Measurements from ENCODE around the gene GMDS.

DNA sequence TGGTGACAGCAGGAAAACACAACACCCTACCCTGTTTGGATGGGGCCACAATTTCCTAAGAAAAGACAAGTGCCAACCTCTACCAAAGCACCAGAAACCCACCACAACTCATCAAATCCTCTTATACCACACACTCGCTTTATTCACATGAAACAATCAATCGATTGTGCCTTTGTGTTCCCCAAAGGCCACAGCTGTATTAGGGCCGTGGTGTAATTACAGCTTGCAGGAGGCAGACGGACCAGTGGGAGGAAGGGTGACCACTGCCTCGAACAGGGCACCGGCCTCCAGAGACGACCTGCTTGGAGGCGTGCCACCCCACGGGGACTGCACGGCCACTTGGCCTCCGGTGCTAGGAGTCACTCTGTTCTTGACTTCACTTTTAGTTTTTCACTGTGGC, 371.6 kb downstream of the GMDS start:
- TF ChIP-seq EZH2phosphoT487 (IDR thresholded peaks at IDR 0.05; ENCODE audit: low read depth), result no peak
- TF ChIP-seq, protein P1, sequence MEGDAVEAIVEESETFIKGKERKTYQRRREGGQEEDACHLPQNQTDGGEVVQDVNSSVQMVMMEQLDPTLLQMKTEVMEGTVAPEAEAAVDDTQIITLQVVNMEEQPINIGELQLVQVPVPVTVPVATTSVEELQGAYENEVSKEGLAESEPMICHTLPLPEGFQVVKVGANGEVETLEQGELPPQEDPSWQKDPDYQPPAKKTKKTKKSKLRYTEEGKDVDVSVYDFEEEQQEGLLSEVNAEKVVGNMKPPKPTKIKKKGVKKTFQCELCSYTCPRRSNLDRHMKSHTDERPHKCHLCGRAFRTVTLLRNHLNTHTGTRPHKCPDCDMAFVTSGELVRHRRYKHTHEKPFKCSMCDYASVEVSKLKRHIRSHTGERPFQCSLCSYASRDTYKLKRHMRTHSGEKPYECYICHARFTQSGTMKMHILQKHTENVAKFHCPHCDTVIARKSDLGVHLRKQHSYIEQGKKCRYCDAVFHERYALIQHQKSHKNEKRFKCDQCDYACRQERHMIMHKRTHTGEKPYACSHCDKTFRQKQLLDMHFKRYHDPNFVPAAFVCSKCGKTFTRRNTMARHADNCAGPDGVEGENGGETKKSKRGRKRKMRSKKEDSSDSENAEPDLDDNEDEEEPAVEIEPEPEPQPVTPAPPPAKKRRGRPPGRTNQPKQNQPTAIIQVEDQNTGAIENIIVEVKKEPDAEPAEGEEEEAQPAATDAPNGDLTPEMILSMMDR (IDR thresholded peaks at IDR 0.05; ENCODE audit: low read depth, low read length), result no peak

Measured in OCI-LY3 (cell line).